RWPE1 (cell line): ENCODE measurements around the gene USP37.

ENCODE experiments used
- CTCF ChIA-PET: fragments of 350-600 bp; sonication (Branson Sonifier 250); formaldehyde crosslinking; extraction: SDS; loops from one replicate; lab custom pipeline; 2021; lab: Yijun Ruan, JAX
- POLR2A ChIA-PET: fragments of 400-600 bp; formaldehyde crosslinking; extraction: SDS; loops from one replicate; lab custom pipeline; 2020; ENCODE audit warnings: antibody characterized with exemption; ENCODE audit not compliant: low non-redundant PET; lab: Yijun Ruan, JAX
- DNase-seq: peaks from one replicate; pipeline ENCODE4 v3.0.0; 2012; ENCODE audit warnings: low spot score
- H3K27ac ChIP-seq: fragments of 450-650 bp; 2 replicates; pipeline ENCODE4 v1.5.1; 2017
- TF ChIP-seq, protein P1 (sequence below): fragments of 450-650 bp; conservative IDR thresholded peaks from 2 replicates; pipeline ENCODE4 v1.5.1; 2017; ENCODE audit warnings: low read depth, mild to moderate bottlenecking

Gene USP37

DNA sequence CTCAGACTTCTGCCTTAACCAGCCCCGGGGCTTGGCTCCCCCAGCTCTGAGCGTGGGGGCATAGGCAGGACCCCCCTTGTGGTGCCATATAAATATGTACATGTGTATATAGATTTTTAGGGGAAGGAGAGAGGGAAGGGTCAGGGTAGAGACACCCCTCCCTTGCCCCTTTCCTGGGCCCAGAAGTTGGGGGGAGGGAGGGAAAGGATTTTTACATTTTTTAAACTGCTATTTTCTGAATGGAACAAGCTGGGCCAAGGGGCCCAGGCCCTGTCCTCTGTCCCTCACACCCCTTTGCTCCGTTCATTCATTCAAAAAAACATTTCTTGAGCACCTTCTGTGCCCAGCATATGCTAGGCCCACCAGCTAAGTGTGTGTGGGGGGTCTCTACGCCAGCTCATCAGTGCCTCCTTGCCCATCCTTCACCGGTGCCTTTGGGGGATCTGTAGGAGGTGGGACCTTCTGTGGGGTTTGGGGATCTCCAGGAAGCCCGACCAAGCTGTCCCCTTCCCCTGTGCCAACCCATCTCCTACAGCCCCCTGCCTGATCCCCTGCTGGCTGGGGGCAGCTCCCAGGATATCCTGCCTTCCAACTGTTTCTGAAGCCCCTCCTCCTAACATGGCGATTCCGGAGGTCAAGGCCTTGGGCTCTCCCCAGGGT lies 162.9 kb downstream of the USP37 start:
- ChIA-PET CTCF (interaction anchor here (0.6 to 1.0 kb wide), 3 partner anchors 9 to 61 kb away, joined by 3 to 4 read pairs (median 4); no protein-coding TSS in a partner anchor), POLR2A (interaction anchor here (0.7 to 1.2 kb wide), 2 partner anchors 37 to 135 kb away, joined by 3 read pairs; partner anchors contain the start of genes AAMP and PNKD)
- H3K27ac ChIP-seq: peak overlapping the region; percentile 99
- DNase-seq: no peak
- TF ChIP-seq, protein P1, sequence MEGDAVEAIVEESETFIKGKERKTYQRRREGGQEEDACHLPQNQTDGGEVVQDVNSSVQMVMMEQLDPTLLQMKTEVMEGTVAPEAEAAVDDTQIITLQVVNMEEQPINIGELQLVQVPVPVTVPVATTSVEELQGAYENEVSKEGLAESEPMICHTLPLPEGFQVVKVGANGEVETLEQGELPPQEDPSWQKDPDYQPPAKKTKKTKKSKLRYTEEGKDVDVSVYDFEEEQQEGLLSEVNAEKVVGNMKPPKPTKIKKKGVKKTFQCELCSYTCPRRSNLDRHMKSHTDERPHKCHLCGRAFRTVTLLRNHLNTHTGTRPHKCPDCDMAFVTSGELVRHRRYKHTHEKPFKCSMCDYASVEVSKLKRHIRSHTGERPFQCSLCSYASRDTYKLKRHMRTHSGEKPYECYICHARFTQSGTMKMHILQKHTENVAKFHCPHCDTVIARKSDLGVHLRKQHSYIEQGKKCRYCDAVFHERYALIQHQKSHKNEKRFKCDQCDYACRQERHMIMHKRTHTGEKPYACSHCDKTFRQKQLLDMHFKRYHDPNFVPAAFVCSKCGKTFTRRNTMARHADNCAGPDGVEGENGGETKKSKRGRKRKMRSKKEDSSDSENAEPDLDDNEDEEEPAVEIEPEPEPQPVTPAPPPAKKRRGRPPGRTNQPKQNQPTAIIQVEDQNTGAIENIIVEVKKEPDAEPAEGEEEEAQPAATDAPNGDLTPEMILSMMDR: no peak

DNA sequence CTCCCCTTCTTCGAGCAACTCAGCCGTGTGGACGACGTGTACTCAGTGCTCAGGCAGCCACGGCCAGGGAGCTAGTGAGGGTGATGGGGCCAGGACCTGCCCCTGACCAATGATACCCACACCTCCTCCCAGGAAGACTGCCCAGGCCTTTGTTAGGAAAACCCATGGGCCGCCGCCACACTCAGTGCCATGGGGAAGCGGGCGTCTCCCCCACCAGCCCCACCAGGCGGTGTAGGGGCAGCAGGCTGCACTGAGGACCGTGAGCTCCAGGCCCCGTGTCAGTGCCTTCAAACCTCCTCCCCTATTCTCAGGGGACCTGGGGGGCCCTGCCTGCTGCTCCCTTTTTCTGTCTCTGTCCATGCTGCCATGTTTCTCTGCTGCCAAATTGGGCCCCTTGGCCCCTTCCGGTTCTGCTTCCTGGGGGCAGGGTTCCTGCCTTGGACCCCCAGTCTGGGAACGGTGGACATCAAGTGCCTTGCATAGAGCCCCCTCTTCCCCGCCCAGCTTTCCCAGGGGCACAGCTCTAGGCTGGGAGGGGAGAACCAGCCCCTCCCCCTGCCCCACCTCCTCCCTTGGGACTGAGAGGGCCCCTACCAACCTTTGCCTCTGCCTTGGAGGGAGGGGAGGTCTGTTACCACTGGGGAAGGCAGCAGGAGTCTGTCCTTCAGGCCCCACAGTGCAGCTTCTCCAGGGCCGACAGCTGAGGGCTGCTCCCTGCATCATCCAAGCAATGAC lies 163.6 kb downstream of the USP37 start:
- no peak for DNase-seq
- POLR2A ChIA-PET: interaction anchor here (0.7 to 1.2 kb wide), 2 partner anchors 37 to 134 kb away, joined by 3 read pairs; partner anchors contain the start of genes AAMP and PNKD
- H3K27ac ChIP-seq: peak overlapping the region; percentile 99
- TF ChIP-seq, protein P1: no peak
- CTCF ChIA-PET: interaction anchor here (0.6 to 1.0 kb wide), 3 partner anchors 8 to 62 kb away, joined by 3 to 4 read pairs (median 4); no protein-coding TSS in a partner anchor

GRCh38 chr2:218403810-218404209 lies 164.3 kb downstream of the USP37 start:
- H3K27ac ChIP-seq: peak overlapping the region; percentile 99
- ChIA-PET POLR2A (no interaction called here), CTCF (interaction anchor here (1.0 kb wide), 1 partner anchor 10 kb away, joined by 4 read pairs; no protein-coding TSS in a partner anchor)
- TF ChIP-seq, protein P1: no peak
- DNase-seq: no peak

DNA sequence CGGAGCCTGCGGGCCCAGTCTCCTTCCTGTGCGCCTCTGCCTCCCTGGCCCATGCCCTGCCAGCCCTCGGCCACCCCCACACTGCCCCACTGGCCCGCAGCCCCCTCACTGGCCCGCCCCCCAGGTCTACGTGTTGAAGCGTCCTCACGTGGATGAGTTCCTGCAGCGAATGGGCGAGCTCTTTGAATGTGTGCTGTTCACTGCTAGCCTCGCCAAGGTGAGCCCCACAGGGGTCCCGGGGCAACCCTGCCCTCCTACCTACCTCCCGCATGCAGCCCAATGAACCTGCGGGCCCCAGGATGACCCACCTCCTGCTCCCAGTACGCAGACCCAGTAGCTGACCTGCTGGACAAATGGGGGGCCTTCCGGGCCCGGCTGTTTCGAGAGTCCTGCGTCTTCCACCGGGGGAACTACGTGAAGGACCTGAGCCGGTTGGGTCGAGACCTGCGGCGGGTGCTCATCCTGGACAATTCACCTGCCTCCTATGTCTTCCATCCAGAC lies 165.2 kb downstream of the USP37 start:
- ChIA-PET POLR2A (no interaction called here), CTCF (no interaction called here)
- TF ChIP-seq, protein P1: no peak
- H3K27ac ChIP-seq: peak overlapping the region; percentile 99
- no peak for DNase-seq

GRCh38 chr2:218402491-218402901 lies 165.7 kb downstream of the USP37 start:
- POLR2A ChIA-PET: no interaction called here
- TF ChIP-seq, protein P1: no peak
- DNase-seq: no peak
- peak overlapping the region; percentile 99 for H3K27ac ChIP-seq
- CTCF ChIA-PET: interaction anchor here (0.6 kb wide), 1 partner anchor 60 kb away, joined by 3 read pairs; no protein-coding TSS in a partner anchor

- TF ChIP-seq, protein P1: no peak
- H3K27ac ChIP-seq: peak overlapping the region; percentile 99
- POLR2A ChIA-PET: no interaction called here
- CTCF ChIA-PET: interaction anchor here (0.6 to 0.7 kb wide), 2 partner anchors 61 to 98 kb away, joined by 3 read pairs; no protein-coding TSS in a partner anchor
- no peak for DNase-seq
These were observed 166.3 kb downstream of the USP37 start for GRCh38 chr2:218401890-218402289.
